AG10803 (cell line): ENCODE data around the gene TUT1.
A peak's percentile ranks its signal among the peaks of the same experiment; 100 is the strongest.

ENCODE experiments used
- DNase-seq: peaks from one replicate; pipeline ENCODE4 v3.0.0; 2010; ENCODE audit warnings: low read depth
- H3K4me3 ChIP-seq: 2 replicates; pipeline ENCODE4 v1.5.1; 2011; ENCODE audit warnings: mild to moderate bottlenecking, low read length, control low read depth
- TF ChIP-seq, protein P1 (sequence below): conservative IDR thresholded peaks from 2 replicates; pipeline ENCODE4 v1.5.1; 2011; ENCODE audit warnings: mild to moderate bottlenecking, low read length, control low read depth, inconsistent platforms

TUT1 gene

GRCh38 chr11:62603776-62604299, 12.5 kb upstream of the TUT1 start:
- TF ChIP-seq, protein P1, sequence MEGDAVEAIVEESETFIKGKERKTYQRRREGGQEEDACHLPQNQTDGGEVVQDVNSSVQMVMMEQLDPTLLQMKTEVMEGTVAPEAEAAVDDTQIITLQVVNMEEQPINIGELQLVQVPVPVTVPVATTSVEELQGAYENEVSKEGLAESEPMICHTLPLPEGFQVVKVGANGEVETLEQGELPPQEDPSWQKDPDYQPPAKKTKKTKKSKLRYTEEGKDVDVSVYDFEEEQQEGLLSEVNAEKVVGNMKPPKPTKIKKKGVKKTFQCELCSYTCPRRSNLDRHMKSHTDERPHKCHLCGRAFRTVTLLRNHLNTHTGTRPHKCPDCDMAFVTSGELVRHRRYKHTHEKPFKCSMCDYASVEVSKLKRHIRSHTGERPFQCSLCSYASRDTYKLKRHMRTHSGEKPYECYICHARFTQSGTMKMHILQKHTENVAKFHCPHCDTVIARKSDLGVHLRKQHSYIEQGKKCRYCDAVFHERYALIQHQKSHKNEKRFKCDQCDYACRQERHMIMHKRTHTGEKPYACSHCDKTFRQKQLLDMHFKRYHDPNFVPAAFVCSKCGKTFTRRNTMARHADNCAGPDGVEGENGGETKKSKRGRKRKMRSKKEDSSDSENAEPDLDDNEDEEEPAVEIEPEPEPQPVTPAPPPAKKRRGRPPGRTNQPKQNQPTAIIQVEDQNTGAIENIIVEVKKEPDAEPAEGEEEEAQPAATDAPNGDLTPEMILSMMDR: no peak
- no peak for DNase-seq
- no peak overlapping the region for H3K4me3 ChIP-seq

DNA sequence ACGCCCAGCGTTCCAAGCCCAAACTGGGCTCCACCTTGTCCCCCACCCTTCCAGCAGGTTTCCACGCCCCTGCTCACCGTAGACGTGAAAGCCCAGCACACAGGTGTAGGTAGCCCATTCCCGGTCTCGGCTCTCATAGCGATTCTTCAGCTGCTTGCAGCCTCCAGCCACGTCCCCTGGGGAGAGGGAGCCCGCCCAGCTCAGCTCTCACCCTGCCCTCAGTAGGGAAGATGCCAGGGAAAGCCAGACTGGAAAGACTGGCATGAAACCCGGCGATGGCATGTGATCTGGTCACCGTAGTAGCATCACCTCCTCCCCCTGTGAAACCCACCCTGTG, 11.7 kb upstream of the TUT1 start:
- peak overlapping the region; percentile 55 for H3K4me3 ChIP-seq
- TF ChIP-seq, protein P1: no peak
- no peak for DNase-seq

GRCh38 chr11:62602141-62603071, 11.1 kb upstream of the TUT1 start:
- TF ChIP-seq, protein P1: no peak
- peak overlapping the region; percentile 55 for H3K4me3 ChIP-seq
- DNase-seq: peak; percentile 41

- peak within 1 kb of the TSS; percentile 85 for H3K4me3 ChIP-seq
- TF ChIP-seq, protein P1: no peak
- DNase-seq: peak; percentile 96
Measured at GRCh38 chr11:62601372-62602140, 10.2 kb upstream of the TUT1 start, which contains the start of gene MTA2. Gene MTA2 (minus strand): TSS chr11:62601865. CDS start chr11:62601450, 415 bp downstream.

- peak; percentile 29 for DNase-seq
- H3K4me3 ChIP-seq: peak overlapping the region; percentile 85
- TF ChIP-seq, protein P1: no peak
Measured at GRCh38 chr11:62601122-62601371, 9.7 kb upstream of the TUT1 start.

DNA sequence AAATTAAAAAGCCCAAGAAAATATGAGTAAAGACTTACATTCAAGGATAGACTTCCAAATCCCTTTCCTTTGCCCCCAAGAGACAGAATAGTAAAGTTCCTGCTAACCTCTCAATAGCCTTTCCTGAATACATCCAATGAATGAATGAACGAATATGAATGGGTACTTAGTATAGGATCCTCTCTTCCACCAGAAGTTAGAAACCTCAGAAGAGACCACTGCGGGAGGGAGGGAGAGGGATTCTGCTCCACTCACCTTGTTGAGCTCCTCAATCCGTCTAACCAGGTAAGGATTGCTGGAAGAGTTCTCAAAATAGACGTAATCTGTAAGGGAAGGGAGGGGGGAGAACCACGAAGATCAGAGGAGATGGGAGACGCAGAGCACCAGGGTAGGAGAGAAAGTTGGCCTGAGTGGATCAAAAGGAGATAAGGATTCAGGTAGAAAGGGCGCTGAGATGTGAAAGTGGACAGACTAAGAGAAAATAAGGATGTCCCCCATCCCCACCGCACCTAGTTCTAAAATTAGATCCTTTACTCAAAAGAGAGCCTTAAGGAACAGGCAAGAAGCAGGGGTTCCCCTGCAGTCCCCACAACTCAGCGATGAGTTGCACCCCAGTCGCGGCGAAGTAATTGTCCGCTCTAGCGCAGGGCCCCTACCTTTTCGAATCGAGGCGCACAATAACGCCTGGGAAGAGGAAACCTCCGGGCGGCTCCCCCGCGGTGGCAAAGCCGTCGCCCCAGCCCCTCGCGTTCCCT, 9.2 kb upstream of the TUT1 start:
- TF ChIP-seq, protein P1: no peak
- peak overlapping the region; percentile 85 for H3K4me3 ChIP-seq
- no peak for DNase-seq
